Heart left ventricle (tissue), 13 donors: ENCODE results near the gene ARHGAP10.

Source experiments
- CTCF ChIP-seq, 12 donors: fragments of 200-600 bp; sonication (generic) in 4 of 12; IDR thresholded peaks; one replicate each; pipeline versions ENCODE4 v1.5.0 to v1.8.0; 2018 to 2022; ENCODE audit warnings: antibody characterized with exemption in 12 of 12, mild to moderate bottlenecking in 5 of 12
- POLR2A ChIP-seq, 2 donors: fragments of 450-650 bp; IDR thresholded peaks; one replicate each; pipeline ENCODE4 v1.6.1; 2017; ENCODE audit warnings: antibody characterized with exemption in 2 of 2, mild to moderate bottlenecking in 2 of 2, moderate library complexity in 2 of 2
- donor health status: ischemic (EF 13 %, LVEDD 7.1; RV severe dilation, severe dysfunction).
- donor health status: DM: no; HTN: yes; CAD: no.
- donor health status: DM: no; HTN: no; CAD: no.
- donor health status: ischemic (EF 25% LVEDD 6.9; RV normal size, moderate dysfunction).
- donor health status: ischemic (EF 25% LVEDD 5.7; RV mildly dilated, moderate dysfunction).
- donor health status: ischemic (EF 35%, LVEDD 5.7; RV mildly dilated, moderate dysfunction).
- donor health status: nonischemic (EF 11% LVEDD 7.7; RV severe dilation, severe dysfunction).
- donor health status: DM: yes; HTN: yes; CAD: no.
- donor health status: PGD.
- donor health status: ischemic (EF 29% LVEDD 5.4; RV normal size, mild dysfunction).
- donor health status: nonischemic (EF 23%, LVEDD 6.1; RV moderate dilation, normal function).

DNA sequence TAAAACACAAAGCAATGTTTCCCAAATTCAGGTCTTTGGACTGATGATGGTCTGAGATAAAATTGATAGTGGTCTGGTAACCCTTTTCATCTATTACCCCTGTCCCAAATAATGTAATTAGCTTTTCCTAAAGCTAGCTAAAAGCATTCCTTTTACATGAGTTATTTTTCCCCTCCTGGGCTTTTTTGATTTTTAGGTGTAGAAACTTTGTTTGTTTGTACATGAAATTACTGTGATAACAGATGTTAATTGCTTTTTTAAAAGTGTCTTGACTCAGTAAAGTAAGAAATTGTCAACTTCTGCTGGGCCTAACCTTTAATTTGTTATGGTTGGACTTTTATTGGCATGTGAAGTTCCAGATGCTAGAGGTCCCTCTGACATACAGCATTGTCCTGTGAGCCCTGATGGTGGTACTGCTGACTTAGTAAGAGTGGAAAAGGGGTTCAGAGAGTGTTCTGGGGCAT lies 145.5 kb downstream of the ARHGAP10 start:
- no peak for TF ChIP-seq CTCF (IDR thresholded peaks at IDR 0.05)
- TF ChIP-seq POLR2A (IDR thresholded peaks at IDR 0.05) = no peak
